DND-41 (cell line): ENCODE measurements around the gene PTPRU.

Experiments
- EZH2 ChIP-seq: IDR thresholded peaks from 3 replicates; pipeline ENCODE4 v1.6.1; 2012; ENCODE audit warnings: borderline replicate concordance, low read depth, mild to moderate bottlenecking, moderate library complexity, low read length, inconsistent platforms; ENCODE audit not compliant: severe bottlenecking
- TF ChIP-seq, protein P1 (sequence below): IDR thresholded peaks from 2 replicates; pipeline ENCODE4 v1.5.1; 2012; ENCODE audit warnings: borderline replicate concordance, low read length, moderate library complexity, mild to moderate bottlenecking; ENCODE audit not compliant: poor library complexity, severe bottlenecking; ENCODE audit errors: extremely low read depth

DNA sequence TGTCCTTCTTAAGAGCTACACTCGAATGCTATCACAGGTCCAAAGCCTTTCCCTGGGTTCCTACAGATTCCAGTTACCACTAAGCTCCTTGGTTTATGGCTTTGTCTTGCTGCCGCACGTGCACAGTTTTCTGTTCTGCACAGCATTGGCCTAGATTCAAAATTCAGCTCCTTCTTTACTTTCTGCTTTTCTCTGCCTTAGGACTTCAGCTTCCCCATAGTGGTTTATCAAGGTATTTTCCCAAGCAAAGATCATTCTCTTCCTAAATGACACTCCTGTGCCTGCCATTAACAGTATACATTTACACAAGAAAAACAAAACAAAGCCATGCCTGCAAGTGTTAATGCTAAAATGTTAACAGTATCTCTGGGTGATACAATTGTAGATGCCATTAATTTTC is 41.8 kb downstream of the PTPRU start:
- TF ChIP-seq, protein P1, sequence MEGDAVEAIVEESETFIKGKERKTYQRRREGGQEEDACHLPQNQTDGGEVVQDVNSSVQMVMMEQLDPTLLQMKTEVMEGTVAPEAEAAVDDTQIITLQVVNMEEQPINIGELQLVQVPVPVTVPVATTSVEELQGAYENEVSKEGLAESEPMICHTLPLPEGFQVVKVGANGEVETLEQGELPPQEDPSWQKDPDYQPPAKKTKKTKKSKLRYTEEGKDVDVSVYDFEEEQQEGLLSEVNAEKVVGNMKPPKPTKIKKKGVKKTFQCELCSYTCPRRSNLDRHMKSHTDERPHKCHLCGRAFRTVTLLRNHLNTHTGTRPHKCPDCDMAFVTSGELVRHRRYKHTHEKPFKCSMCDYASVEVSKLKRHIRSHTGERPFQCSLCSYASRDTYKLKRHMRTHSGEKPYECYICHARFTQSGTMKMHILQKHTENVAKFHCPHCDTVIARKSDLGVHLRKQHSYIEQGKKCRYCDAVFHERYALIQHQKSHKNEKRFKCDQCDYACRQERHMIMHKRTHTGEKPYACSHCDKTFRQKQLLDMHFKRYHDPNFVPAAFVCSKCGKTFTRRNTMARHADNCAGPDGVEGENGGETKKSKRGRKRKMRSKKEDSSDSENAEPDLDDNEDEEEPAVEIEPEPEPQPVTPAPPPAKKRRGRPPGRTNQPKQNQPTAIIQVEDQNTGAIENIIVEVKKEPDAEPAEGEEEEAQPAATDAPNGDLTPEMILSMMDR: no peak
- no peak for TF ChIP-seq EZH2
